HPDE6-E6E7 (cell line): ENCODE measurements around the gene MSL1.

ENCODE experiments used
- DNase-seq: peaks from one replicate; pipeline ENCODE4 v3.0.0; 2011; ENCODE audit warnings: missing footprints; ENCODE audit errors: extremely low spot score

Gene MSL1

GRCh38 chr17:40174514-40174913 is 52.7 kb downstream of the MSL1 start:
- no peak for DNase-seq

- peak; percentile 79 for DNase-seq
These were observed 54.4 kb downstream of the MSL1 start for GRCh38 chr17:40175928-40176753.

- DNase-seq, result peak; percentile 96
These were observed 55.0 kb downstream of the MSL1 start for GRCh38 chr17:40176754-40177110.

GRCh38 chr17:40177275-40177874 is 55.6 kb downstream of the MSL1 start, which contains the start of gene RAPGEFL1:
Gene RAPGEFL1 (plus strand): TSS chr17:40177470. CDS start chr17:40177862, 392 bp downstream.
- DNase-seq, result peak; percentile 64

- DNase-seq, result no peak
These were observed 56.3 kb downstream of the MSL1 start for GRCh38 chr17:40178021-40178601.

GRCh38 chr17:40178660-40179059 is 56.9 kb downstream of the MSL1 start:
- DNase-seq, result no peak

GRCh38 chr17:40179923-40180659 is 58.3 kb downstream of the MSL1 start:
- DNase-seq, result peak; percentile 67

GRCh38 chr17:40180694-40181093 is 58.9 kb downstream of the MSL1 start:
- no peak for DNase-seq

GRCh38 chr17:40181205-40181604 is 59.4 kb downstream of the MSL1 start:
- DNase-seq, result no peak

- DNase-seq, result no peak
These were observed 60.8 kb downstream of the MSL1 start for GRCh38 chr17:40182606-40183005.
